Breast epithelium (tissue), 3 donors: Measurements from ENCODE around the gene EFCAB8.

Experiments used
- CTCF ChIP-seq, 3 donors: fragments of 450-650 bp; IDR thresholded peaks; one replicate each; pipeline ENCODE4 v1.5.1; 2016 to 2017; ENCODE audit warnings: antibody characterized with exemption in 3 of 3, mild to moderate bottlenecking in 3 of 3, moderate library complexity in 3 of 3
- POLR2A ChIP-seq: fragments of 450-650 bp; IDR thresholded peaks from one replicate; pipeline ENCODE4 v1.6.1; 2016; ENCODE audit warnings: antibody characterized with exemption, mild to moderate bottlenecking, moderate library complexity
- POLR2AphosphoS5 ChIP-seq, 3 donors: sonication (generic); formaldehyde crosslinking; IDR thresholded peaks; one replicate each; pipeline ENCODE4 v1.6.1; 2017; ENCODE audit warnings: antibody characterized with exemption in 3 of 3

GRCh38 chr20:32837157-32837556 lies 21.6 kb upstream of the EFCAB8 start:
- TF ChIP-seq POLR2A, result no peak
- no peak for TF ChIP-seq CTCF (IDR thresholded peaks at IDR 0.05)
- TF ChIP-seq POLR2AphosphoS5 (IDR thresholded peaks at IDR 0.05), result no peak
